Measurements from ENCODE around the gene INSC.

- TF ChIP-seq, protein P1, sequence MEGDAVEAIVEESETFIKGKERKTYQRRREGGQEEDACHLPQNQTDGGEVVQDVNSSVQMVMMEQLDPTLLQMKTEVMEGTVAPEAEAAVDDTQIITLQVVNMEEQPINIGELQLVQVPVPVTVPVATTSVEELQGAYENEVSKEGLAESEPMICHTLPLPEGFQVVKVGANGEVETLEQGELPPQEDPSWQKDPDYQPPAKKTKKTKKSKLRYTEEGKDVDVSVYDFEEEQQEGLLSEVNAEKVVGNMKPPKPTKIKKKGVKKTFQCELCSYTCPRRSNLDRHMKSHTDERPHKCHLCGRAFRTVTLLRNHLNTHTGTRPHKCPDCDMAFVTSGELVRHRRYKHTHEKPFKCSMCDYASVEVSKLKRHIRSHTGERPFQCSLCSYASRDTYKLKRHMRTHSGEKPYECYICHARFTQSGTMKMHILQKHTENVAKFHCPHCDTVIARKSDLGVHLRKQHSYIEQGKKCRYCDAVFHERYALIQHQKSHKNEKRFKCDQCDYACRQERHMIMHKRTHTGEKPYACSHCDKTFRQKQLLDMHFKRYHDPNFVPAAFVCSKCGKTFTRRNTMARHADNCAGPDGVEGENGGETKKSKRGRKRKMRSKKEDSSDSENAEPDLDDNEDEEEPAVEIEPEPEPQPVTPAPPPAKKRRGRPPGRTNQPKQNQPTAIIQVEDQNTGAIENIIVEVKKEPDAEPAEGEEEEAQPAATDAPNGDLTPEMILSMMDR (IDR thresholded peaks at IDR 0.05 in 4 of 5, conservative IDR thresholded peaks at IDR 0.05 in 1 of 5): no peak
- TF ChIP-seq POLR2A (IDR thresholded peaks at IDR 0.05): no peak
Measured at GRCh38 chr11:15234796-15235195, 120.1 kb downstream of the INSC start.
